ENCODE measurements around the gene DPH2.

Gene DPH2

DNA sequence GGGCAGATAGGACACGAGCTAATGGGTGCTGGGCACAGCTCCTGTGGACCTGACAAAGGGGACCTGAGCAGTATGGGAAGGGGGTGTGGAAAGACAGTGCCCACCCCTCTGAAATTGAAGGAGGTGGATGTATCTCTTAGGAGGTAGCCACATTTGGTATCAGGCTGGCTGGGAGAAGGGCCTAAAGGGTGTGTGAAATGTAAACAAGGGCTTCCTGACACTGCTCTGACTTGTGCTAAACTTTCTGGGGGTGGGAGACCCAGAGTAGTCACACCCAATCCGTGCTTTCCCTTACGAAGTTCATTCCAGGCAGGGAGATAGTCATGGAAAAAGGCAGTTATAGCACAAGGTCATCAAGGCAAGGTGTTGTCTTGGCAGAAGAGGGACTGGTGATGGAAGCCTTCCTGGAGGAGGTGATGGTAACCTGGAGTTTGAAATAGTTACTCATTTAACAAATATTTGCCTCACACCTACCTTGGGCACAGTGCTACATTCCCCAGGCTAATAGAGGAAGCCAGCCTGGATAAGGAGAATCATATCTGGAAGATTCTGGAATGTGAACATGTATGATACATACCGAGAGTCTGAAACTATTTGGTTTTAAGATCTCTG, 16.3 kb downstream of the DPH2 start:
- no peak for DNase-seq

DNA sequence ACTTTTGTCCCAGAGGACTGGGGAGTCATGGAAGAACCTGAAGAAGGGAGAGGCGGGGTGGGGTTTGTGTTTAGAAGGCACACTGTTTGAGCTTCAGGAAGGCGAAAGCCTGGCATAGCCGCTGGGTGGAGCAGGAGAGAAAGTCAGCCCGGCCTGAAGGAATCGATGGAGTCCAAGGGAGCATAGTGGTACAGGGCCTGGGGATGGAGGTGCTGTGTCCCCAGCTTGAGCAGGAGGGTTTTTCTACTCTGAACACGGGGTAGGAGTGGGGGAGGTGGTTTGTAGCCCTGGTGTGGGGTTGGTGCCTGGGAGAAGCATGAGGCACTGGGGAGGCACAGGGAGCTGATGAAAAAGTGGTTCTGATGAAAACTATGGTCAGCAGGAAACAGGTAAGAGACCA, 16.9 kb downstream of the DPH2 start:
- no peak for DNase-seq

DNA sequence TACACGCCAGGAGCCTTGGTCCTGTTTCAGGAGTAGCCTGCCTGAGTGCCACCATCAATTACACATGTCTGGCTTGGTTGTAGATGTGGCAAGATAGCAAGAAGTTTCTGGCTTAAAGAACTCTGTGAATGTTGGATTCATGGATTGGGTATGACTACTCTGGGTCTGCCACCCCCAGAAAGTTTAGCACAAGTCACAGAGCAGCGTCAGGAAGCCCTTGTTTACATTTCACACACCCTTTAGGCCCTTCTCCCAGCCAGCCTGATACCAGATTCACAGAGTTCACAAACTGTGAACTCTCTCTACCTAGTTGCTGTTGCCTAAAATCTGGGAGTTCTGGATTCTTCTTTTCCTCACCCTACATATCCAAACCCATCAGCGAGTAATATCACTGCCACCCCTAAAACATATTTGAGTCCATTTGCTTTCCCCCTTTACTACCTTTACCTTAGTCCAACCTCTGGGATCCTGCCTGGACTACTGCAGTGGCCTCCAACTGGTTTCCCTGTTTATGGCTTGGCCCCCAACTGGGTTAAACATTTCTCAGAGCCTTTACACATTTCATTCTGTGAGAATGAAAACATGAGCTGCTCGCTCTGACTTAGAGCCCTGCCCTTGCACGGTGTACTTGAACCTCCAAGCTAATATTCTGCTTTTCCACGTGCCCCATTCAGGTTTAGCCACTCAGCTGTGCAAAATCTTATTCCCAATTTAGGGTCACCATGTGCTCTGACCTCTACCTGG, 17.5 kb downstream of the DPH2 start:
- DNase-seq = no peak

DNA sequence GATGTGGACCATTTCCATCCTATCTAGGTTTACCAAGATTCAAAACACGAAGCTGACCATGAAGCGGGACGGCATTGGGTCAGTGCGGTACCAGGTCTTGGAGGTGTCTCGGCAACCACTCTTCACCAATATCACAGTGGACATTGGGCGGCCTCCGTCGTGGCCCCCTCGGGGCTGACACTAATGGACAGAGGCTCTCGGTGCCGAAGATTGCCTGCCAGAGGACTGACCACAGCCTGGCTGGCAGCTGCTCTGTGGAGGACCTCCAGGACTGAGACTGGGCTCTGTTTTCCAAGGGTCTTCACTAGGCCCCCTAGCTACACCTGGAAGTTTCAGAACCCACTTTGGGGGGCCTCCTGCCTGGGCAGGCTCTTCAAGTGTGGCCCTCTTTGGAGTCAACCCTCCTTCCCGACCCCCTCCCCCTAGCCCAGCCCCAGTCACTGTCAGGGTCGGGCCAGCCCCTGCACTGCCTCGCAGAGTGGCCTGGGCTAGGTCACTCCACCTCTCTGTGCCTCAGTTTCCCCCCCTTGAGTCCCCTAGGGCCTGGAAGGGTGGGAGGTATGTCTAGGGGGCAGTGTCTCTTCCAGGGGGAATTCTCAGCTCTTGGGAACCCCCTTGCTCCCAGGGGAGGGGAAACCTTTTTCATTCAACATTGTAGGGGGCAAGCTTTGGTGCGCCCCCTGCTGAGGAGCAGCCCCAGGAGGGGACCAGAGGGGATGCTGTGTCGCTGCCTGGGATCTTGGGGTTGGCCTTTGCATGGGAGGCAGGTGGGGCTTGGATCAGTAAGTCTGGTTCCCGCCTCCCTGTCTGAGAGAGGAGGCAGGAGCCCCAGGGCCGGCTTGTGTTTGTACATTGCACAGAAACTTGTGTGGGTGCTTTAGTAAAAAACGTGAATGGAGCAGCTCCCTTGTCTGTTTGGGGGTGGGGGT, 20.7 kb downstream of the DPH2 start:
- DNase-seq = no peak

DNA sequence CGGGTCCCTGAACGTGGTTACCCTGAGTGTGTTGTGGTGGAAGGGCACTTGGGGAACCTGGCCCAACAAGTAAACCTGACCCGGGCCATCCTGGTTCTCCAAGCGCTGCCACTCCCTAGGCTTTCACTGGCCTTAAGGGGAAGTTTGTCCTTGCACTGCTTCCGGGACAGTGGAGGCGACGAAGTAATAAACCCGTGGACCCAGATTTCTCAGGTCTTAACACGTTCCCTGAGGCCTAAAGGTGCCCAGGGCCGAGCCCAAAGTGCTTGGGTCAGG, 21.3 kb downstream of the DPH2 start:
- DNase-seq = no peak

DNA sequence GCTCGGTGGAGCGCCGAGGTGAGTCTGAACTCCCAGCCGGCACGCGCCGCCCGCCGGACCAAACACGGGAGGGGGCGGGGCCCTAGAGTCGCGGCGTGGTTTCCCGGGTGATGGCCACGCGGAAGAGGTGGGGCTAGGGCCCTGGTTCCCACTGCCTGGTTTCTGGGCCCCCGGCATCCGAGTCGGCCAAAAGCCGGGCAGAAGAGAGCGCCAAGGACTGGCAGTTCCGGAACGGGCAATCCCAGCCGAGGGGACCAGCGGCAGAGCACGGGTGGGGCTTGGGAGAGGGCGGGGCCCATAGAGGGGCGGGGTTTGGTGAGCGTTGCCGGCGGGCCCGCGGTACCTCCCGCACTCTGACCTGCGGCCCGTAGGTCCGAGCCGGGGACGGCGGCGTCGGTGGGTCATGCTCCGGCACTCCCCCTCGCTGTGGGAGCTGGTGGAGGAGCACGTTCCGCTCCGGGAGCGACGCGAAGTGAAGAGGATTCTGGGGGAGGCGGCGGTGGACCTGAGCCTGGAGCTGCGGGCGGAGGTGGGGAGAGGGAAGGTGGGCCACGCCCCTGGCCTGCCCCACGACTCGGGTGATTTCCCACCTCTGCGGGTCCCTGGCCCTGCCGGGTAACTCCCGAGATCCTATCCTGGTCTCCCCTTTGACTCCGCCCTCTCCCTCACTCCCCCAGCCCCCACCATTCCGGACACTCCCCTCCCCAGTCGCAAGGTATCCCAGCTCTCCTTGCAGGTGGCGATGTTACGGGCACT, 21.8 kb downstream of the DPH2 start, which contains the start of gene CCDC24:
TSS of gene CCDC24 (plus strand) at position 124 of the 756 bp plus-strand sequence. CDS start at position 404, 280 bp downstream.
- DNase-seq = peak; percentile 88

DNA sequence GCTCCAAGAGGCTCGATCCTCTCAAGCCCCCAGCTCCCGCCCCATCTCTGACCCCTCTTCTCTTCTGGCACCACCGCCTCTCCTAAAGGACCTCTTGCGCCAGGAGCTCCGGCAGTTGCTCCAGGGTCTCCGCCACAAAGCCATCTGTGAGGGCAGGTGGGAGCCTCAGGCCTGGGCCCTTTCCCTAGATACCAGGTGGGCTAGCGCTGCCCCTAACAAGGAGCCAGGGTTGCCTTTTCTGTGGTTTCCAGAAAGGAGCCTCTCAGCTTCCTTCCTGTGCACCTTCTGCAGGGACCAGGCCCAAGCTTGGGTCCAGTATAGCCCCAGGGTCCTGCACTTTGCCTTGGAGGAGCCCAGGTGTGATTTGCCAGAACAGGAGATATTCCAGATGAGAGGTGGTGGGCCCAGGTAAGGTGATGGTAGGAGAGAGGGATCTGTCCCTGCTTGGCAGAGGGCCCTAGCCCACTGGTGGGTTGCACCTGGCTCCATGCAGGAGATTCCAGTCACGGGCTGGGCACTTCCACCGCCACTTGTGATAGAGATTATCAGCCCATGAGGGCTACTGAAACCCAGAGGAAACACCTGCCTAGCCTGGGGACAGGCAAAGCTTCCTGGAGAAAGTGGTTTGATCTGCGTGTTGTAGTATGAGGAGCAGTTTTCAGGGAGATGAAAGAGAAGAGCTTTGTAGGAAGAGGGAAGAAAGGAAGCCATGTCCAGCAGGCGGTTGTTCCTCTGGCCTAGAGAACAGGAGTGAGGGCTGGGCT, 22.6 kb downstream of the DPH2 start:
- DNase-seq = peak; percentile 81

DNA sequence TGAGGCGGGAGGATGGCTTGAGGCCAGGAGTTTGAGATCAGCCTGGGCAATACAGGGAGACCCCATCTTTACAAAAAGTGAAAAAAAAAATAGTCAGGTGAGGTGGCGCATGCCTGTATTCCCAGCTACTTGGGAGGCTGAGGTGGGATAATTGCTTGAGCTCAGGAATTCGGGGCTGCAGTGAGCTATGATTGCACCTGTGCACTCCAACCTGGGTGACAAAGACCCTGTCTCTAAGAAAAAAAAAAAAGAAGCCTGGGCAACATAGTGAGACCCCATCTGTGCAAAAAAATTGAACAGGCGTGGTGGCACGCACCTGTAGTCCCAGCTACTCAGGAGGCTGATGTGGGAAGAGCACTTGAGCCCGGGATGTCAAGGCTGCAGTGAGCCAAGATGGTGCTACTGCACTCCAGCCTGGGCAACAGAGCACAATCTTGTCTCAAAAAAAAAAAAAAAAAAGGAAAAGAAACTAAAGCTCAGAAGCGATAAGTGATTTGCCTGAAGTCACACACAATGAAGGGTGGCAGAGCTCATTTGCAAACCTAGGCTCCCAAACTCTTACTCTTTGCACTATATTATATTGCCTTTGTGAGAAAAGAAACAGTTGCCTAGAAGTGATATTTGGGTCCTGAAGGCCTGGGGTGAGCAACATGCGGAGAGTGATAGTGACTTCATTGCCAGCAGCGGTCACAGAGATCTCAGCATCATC, 23.6 kb downstream of the DPH2 start:
- DNase-seq = no peak

DNA sequence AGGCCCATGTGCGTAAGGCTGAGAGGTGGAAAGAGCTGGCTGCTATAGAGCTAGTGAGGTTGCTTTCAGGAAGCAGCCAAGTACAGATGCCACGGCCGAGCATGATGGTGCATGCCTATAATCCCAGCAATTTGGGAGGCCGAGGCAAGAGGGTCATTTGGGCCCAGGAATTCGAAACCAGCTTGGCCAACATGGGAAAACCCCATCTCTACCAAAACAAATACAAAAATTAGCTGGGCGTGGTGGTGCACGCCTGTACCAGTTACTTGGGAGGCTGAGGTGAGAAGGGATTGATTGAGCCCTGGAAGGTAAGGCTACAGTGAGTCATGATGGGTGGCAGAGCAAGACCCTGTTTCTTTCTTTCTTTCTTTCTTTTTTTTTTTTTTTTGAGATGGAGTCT, 24.3 kb downstream of the DPH2 start:
- no peak for DNase-seq

DNA sequence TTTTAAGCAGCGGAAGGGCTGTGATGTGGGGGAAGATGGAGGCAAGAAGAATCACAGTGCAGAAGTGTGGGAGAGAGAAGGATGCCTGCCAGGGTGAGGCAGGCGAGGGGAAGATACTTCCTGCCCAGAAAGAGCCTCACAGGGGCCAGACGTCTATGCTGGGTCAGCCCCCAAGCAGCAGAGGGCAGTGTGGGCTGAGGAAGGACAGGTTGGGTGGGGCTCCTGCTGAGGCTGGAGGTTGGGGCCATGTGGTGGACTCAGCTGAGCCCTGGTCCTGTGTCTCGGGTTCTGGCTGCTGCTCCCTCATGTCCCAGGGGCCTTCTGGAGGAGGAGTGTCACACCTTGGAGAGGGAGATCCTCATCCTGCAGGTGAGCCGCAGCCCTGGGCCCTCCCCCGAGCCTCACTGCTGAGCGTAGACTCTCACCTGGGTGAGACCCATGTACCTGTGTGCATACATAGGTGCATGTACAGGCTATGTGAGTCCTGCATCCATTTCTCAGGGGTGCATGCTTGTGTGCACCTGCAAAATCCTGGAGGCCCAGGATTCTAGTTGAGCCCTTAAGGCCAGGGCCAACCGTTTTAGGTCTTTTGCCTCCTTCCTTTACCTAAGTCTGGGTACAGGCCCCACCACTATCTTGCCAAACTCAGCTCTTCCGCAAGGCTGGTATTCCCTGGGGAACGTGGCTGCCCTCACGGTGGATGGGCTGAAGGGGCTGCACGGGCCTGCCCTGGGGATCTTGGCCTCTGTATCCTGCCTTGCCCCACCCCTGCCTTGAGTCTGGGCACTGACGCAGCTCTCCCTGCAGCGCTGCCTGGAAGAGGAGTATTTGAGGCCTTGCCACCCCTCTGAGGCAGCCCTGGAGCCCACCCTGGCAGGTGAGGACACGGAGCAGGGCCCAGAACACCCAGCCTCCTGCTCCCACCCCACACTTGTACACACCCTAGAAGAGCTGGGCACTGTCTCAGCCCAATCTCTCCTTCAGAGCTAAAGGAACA, 25.3 kb downstream of the DPH2 start:
- DNase-seq = no peak

DNA sequence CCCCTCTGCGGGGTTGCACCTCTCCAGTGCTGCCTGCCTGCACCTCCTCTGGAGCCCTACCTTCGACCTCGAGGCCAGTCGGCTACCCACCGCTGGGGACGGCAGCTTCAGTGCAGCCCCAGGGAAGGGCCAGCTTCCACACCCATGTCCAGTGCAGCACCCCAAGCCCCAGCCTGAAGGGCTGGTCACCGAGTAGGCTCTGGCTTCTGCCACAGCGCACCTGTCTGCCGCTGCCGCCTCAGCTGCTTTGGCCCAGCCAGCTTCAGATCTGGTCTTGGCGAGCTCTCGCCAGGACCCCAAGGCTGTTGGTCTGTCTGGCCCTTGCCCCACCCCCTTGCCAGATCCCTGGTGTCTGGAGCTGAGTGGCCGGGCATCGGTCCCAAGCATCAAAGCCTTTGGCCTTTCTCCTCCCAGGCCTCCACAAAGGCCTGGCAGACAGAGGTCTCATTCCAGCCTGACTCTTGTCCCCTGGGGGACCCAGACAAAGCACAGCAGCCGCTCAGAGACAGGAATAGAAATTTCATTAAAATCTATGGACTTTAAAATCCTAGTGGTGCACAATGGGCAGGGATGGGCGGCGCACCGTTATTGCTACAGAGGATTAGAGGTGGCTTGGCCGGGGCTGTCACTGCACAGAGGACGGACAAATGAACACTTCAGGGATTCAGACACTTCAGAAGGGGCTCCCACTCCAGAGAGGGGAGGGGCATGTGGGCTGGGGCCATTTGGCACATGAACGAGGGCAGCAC, 26.3 kb downstream of the DPH2 start:
- no peak for DNase-seq

DNA sequence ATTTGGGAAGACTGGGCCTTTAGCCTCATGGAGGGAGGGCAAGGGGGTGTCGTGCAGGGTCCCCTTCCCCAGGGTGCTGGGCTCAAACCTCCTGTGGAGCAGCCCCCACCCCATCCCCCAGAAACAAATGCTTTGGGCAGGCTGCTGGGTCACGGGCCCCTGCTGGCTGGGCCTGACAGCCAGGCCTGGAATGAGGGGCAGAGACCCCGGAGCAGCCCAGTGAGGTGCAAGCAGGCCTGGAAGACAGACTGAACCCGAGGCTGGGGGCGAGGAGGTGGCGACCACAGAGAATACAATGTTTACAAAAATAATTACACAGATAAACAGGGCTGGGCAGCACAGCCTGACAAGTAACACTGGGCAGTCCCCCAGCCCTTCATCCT, 26.9 kb downstream of the DPH2 start:
- DNase-seq = no peak

DNA sequence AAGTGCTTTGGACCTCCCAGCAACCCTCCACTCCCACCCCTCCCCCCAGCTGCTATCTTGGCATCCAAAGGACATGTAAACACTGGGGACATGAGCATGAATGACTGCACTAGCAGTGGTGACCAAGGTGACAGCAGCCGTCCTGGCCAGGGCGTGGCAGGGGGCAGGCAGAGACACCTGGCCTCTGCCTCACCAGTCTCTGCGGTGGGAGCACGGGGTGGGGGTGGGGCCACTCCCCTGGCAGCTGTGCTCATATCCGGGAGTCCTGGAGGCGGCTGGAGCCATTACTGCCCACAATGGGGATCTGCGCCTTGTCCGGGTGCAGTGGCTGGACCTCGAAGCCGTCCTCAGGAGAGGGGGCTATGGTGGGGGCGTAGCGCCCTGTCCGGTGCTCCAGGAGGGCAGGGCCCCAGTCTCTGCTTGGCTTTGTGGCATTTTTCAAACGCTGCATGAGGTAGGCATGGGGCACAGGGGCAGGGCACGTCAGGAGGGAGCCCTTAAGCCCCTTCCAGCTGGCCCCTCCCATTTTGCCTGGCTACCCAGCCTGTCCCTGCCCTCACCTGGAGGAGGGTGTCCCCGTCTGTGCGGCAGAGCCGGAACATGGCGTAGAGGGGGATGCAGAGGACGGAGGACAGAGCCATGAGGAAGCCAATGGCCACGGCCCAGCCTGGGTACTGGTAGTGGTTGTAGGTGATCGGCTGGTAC, 27.6 kb downstream of the DPH2 start:
- DNase-seq = no peak

DNA sequence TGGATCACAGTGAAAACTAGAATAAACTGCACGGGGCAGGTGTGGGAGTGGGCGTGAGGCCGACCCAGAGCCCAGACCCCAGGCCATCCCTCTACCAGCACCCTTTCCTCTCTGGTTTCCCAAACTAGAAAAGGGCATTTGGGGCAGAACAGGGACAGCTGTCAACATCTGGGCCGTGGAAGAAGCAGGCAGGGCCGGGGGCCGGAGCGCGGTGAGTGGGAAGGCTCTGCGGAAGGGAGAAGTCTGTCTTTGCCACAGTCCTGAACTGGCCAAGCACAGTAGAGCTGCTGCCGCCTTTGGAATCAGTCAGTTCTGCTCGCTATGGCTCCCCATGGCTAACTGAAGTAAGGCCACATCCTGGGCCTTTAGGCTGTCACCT, 28.2 kb downstream of the DPH2 start:
- DNase-seq = no peak

DNA sequence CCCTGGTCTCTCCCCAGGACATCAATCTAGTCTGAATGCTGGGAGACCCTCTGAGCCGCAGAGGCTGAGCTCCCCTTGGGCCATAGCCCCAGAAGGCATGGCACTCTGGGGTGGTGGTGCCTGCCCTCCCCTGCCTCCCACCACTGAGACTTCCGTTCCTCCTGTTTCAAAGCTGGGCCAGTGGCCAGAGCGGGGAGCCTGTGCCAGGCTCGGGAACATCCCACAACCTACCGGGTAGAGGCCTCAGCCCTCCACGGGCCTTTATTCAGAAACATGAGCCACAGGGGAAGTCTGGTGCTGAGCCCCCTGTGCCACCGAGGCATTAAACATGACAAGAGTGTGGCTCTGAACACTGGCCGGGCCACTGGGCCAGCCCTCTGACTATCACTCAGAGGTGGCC, 29.6 kb downstream of the DPH2 start:
- DNase-seq = no peak

DNA sequence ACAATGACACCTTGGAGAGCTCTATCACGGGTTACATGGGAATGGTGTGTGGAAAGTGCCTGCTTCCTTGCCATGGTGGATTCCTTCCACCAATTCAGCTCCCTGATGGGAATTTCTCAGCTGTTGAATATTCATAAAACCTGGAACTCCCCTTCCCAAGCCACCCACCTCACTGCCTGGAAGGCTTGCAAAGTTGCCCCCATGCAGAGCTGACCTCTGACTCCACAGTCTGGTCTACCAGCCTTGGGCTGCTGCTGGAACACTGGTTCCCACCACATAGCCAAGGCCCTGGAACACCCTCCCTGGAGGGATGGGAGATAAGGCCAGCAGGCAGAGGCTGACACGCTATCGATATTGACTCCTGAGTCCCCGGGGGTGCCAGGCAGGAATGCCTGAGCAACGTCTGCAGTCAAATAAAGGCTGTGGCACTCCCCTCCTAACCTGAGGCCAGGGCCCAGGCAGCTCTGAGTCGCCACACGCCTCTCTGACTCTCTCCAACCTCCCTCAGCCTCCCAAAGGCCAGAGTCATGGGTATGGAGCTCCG, 30.4 kb downstream of the DPH2 start:
- no peak for DNase-seq

DNA sequence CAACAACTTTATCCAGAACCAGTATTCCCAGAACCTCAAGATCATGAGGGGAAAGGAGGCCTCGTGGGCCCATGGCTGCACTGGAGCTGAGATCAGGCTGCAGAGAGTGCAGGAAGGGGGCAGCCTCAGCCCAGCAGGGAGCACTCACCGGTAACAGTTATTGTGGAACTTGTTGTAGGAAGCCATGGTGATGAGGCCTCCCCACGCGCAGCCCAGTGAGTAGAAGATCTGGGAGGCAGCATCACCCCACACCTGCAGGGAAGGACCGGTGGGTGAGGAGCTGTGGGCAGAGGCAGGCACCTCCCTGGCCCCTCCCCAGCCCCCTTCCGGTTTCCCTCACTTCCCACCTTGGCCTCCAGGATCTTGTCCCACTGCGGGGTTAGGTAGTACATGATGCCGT, 32.4 kb downstream of the DPH2 start:
- DNase-seq = no peak

DNA sequence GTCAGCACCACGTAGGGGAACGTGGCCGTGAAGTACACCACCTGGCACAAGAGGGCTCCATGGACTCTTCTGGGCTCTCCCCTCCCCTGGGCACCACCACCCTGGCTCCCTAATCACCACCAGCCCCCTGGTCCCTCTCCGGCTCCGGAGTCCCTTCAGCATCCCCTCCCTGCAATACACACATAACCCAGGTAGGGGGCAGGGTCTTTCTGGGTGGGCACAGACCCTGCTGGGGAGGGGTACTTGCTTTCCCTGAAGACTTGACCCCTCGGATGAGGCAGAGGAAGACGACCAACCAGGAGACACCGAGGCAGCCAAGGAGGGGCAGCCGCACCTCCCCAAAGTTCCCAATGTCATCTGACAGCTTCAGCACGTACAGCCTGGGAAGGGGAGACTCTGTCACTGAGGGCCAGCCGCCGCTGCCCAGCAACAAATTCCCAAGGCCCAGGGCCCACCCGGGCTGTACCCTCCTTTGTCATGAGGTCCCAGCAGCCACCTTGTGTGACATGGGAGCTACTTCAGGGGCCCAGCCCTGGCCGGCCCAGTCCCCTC, 32.9 kb downstream of the DPH2 start:
- DNase-seq = no peak

All from DMS79 treated with DMSO at 0.1 percent for 48 hours (cell line).